IMR-90 (cell line): Measurements from ENCODE around the gene KCNQ5. TPM values are rescaled to one million over a fixed set of nuclear protein-coding genes. Genes with fewer than 3 reads are reported as not detected.

Source experiments
- ATAC-seq: fragments of 200-7000 bp; cut with Tn5 transposase; 2 replicates; pipeline ENCODE4 v1.9.1; 2020; ENCODE audit warnings: low read depth, mild to moderate bottlenecking, moderate library complexity
- BruUV-seq: library from RNA; stranded (reverse); fragments of 400-500 nt; replicated peaks from 2 replicates; lab custom pipeline; 2021; lab: Mats Ljungman, UMichigan
- CTCF ChIA-PET: fragments of 300-600 bp; formaldehyde crosslinking; extraction: SDS; loops from one replicate; lab custom pipeline; 2021; ENCODE audit warnings: antibody characterized with exemption; lab: Yijun Ruan, JAX
- POLR2A ChIA-PET: fragments of 300-600 bp; sonication (Branson Sonifier 250); formaldehyde crosslinking; loops from one replicate; lab custom pipeline; 2022; ENCODE audit warnings: antibody characterized with exemption; ENCODE audit not compliant: unreplicated experiment; lab: Charles Lee
- DNase-seq: peaks from one replicate; pipeline ENCODE4 v3.0.0; 2013
- H2AFZ ChIP-seq: replicated peaks from 2 replicates; pipeline ENCODE3; 2013; ENCODE audit warnings: low read length, mild to moderate bottlenecking; ENCODE audit not compliant: poor library complexity
- H2AK5ac ChIP-seq: 2 replicates; pipeline ENCODE4 v1.6.1; 2013; ENCODE audit warnings: low read depth, low read length, inconsistent platforms
- H2AK9ac ChIP-seq: replicated peaks from 2 replicates; pipeline ENCODE3; 2013; ENCODE audit warnings: mild to moderate bottlenecking, low read depth, low read length, moderate library complexity; ENCODE audit not compliant: poor library complexity
- H2BK120ac ChIP-seq: 2 replicates; pipeline ENCODE4 v1.6.1; 2013; ENCODE audit warnings: low read depth, low read length, inconsistent platforms
- H2BK15ac ChIP-seq: 3 replicates; pipeline ENCODE4 v1.6.1; 2013; ENCODE audit warnings: low read depth, low read length, inconsistent platforms
- H2BK20ac ChIP-seq: 2 replicates; pipeline ENCODE4 v1.6.1; 2013; ENCODE audit warnings: low read depth, mild to moderate bottlenecking, inconsistent platforms, low read length, moderate library complexity
- H2BK5ac ChIP-seq: 2 replicates; pipeline ENCODE4 v1.6.1; 2013; ENCODE audit warnings: mild to moderate bottlenecking, low read depth, low read length, inconsistent platforms; ENCODE audit not compliant: poor library complexity, severe bottlenecking
- H3K14ac ChIP-seq: replicated peaks from 2 replicates; pipeline ENCODE4 v1.6.1; 2013; ENCODE audit warnings: low read depth, low read length, inconsistent platforms
- H3K18ac ChIP-seq: 2 replicates; pipeline ENCODE4 v1.6.1; 2013; ENCODE audit warnings: low read depth, low read length, control low read depth
- H3K23ac ChIP-seq: 2 replicates; pipeline ENCODE4 v1.6.1; 2013; ENCODE audit warnings: low read depth, low read length, inconsistent platforms
- H3K27ac ChIP-seq: 2 replicates; pipeline ENCODE4 v1.5.1; 2013; ENCODE audit warnings: mild to moderate bottlenecking, control low read depth, low read length; ENCODE audit not compliant: insufficient read depth
- H3K27me3 ChIP-seq: 2 replicates; pipeline ENCODE4 v1.6.1; 2013; ENCODE audit warnings: low read length; ENCODE audit not compliant: control insufficient read depth, insufficient read depth
- H3K36me3 ChIP-seq: 2 replicates; pipeline ENCODE4 v1.6.1; 2013; ENCODE audit warnings: low read length, mixed read lengths; ENCODE audit not compliant: control insufficient read depth, insufficient read depth
- H3K4ac ChIP-seq: 2 replicates; pipeline ENCODE4 v1.6.1; 2013; ENCODE audit warnings: low read depth, low read length, inconsistent platforms
- H3K4me1 ChIP-seq: 2 replicates; pipeline ENCODE4 v1.6.1; 2013; ENCODE audit warnings: low read length, mixed read lengths; ENCODE audit not compliant: control insufficient read depth, insufficient read depth
- H3K4me2 ChIP-seq: 2 replicates; pipeline ENCODE4 v1.6.1; 2013; ENCODE audit warnings: low read depth, mild to moderate bottlenecking, control low read depth, low read length, moderate library complexity
- H3K4me3 ChIP-seq: 2 replicates; pipeline ENCODE4 v1.5.1; 2013; ENCODE audit warnings: low read depth, mild to moderate bottlenecking, control low read depth, low read length, moderate library complexity; ENCODE audit not compliant: insufficient read depth
- H3K56ac ChIP-seq: 2 replicates; pipeline ENCODE4 v1.6.1; 2013; ENCODE audit warnings: low read length, inconsistent platforms; ENCODE audit not compliant: insufficient read depth; ENCODE audit errors: extremely low read depth
- H3K79me1 ChIP-seq, 2 experiments: 2 replicates each; pipeline ENCODE4 v1.6.1; 2013; ENCODE audit warnings: low read length in 2 of 2, inconsistent platforms in 1 of 2, low read depth in 1 of 2
- H3K9ac ChIP-seq: 2 replicates; pipeline ENCODE4 v1.6.1; 2013; ENCODE audit warnings: low read depth, low read length, control low read depth
- H3K9me1 ChIP-seq: 2 replicates; pipeline ENCODE4 v1.6.1; 2013; ENCODE audit warnings: low read length, inconsistent platforms; ENCODE audit not compliant: insufficient read depth
- H3K9me3 ChIP-seq: 2 replicates; pipeline ENCODE4 v1.6.1; 2013; ENCODE audit warnings: low read length; ENCODE audit not compliant: control insufficient read depth, insufficient read depth
- H4K20me1 ChIP-seq: 2 replicates; pipeline ENCODE4 v1.6.1; 2013; ENCODE audit warnings: low read length, inconsistent platforms; ENCODE audit not compliant: insufficient read depth
- H4K5ac ChIP-seq: 2 replicates; pipeline ENCODE4 v1.6.1; 2013; ENCODE audit warnings: mild to moderate bottlenecking, low read depth, low read length, control low read depth
- H4K8ac ChIP-seq, 2 experiments: 2 replicates each; pipeline ENCODE4 v1.6.1; 2013; ENCODE audit warnings: low read depth in 2 of 2, low read length in 2 of 2, control low read depth in 1 of 2, inconsistent platforms in 1 of 2
- H4K91ac ChIP-seq: 2 replicates; pipeline ENCODE4 v1.6.1; 2013; ENCODE audit warnings: low read depth, low read length, inconsistent platforms; ENCODE audit not compliant: insufficient read depth
- BHLHE40 ChIP-seq: fragments of 150-350 bp; IDR thresholded peaks from 2 replicates; pipeline ENCODE4 v1.6.1; 2016; ENCODE audit warnings: mild to moderate bottlenecking, low read depth, low read length
- CEBPB ChIP-seq: IDR thresholded peaks from 2 replicates; pipeline ENCODE4 v1.6.1; 2012; ENCODE audit warnings: low read depth, low read length, improper control_type of control experiment
- CHD1 ChIP-seq: IDR thresholded peaks from 2 replicates; pipeline ENCODE4 v1.6.1; 2012; ENCODE audit warnings: low read depth, low read length, improper control_type of control experiment
- FOS ChIP-seq: fragments of 150-350 bp; IDR thresholded peaks from 2 replicates; pipeline ENCODE4 v1.6.1; 2016; ENCODE audit warnings: low read depth, low read length
- MAFK ChIP-seq: IDR thresholded peaks from 2 replicates; pipeline ENCODE4 v1.6.1; 2012; ENCODE audit warnings: low read depth, low read length, improper control_type of control experiment
- MAZ ChIP-seq: IDR thresholded peaks from 2 replicates; pipeline ENCODE4 v1.6.1; 2012; ENCODE audit warnings: low read depth, mild to moderate bottlenecking, low read length, improper control_type of control experiment, moderate library complexity, borderline replicate concordance
- MXI1 ChIP-seq: IDR thresholded peaks from 2 replicates; pipeline ENCODE4 v1.6.1; 2012; ENCODE audit warnings: low read depth, mild to moderate bottlenecking, low read length, moderate library complexity, borderline replicate concordance
- NFE2L2 ChIP-seq: fragments of 150-350 bp; IDR thresholded peaks from 2 replicates; pipeline ENCODE4 v1.6.1; 2016; ENCODE audit warnings: low read depth, mild to moderate bottlenecking, low read length
- POLR2A ChIP-seq: IDR thresholded peaks from 2 replicates; pipeline ENCODE4 v1.6.1; 2012; ENCODE audit warnings: mild to moderate bottlenecking, low read depth, low read length
- RAD21 ChIP-seq: IDR thresholded peaks from 2 replicates; pipeline ENCODE4 v1.6.1; 2012; ENCODE audit warnings: low read length, improper control_type of control experiment
- RCOR1 ChIP-seq: IDR thresholded peaks from 2 replicates; pipeline ENCODE4 v1.6.1; 2012; ENCODE audit warnings: mild to moderate bottlenecking, low read length, improper control_type of control experiment; ENCODE audit not compliant: insufficient replicate concordance
- RFX5 ChIP-seq: IDR thresholded peaks from 2 replicates; pipeline ENCODE4 v1.8.0; 2012; ENCODE audit warnings: low read depth, mild to moderate bottlenecking, low read length, moderate library complexity
- SMC3 ChIP-seq: fragments of 150-350 bp; IDR thresholded peaks from 2 replicates; pipeline ENCODE4 v1.6.1; 2016; ENCODE audit warnings: low read depth, mild to moderate bottlenecking, antibody characterized with exemption, low read length, moderate library complexity
- dilution Hi-C: fragments of 300-500 bp; cut with HindIII; formaldehyde crosslinking; loops from one replicate; pipeline ENCODE4 v1.14.3; 2018; ENCODE audit warnings: low sequenced_read_pairs; ENCODE audit not compliant: unreplicated experiment
- in situ Hi-C: fragments of 300-500 bp; cut with MboI; formaldehyde crosslinking; loops from 3 replicates; pipeline ENCODE4 v1.14.3; 2019; ENCODE audit warnings: low sequenced_read_pairs, inconsistent platforms, mixed read lengths
- intact Hi-C: fragments of 100-400 bp; cut with micrococcal nuclease; formaldehyde crosslinking; loops from 2 replicates; pipeline ENCODE4 v1.10.0; 2022
- polyA plus RNA-seq, 3 experiments: library from polyadenylated mRNA; depleted of rRNA; stranded (reverse); fragments of >200 nt; gene quantifications; 2 replicates each; pipeline ENCODE4 v1.2.3, GENCODE V29; 2012; ENCODE audit warnings: low replicate concordance in 1 of 3
- total RNA-seq: library from RNA; depleted of rRNA; stranded (reverse); fragments of >200 nt; gene quantifications from 2 replicates; pipeline ENCODE4 v1.2.3, GENCODE V29; 2012
- TF ChIP-seq, protein P1 (sequence below): fragments of 150-350 bp; IDR thresholded peaks from 2 replicates; pipeline ENCODE4 v1.6.1; 2016; ENCODE audit warnings: low read depth, mild to moderate bottlenecking, low read length, moderate library complexity, borderline replicate concordance
- TF ChIP-seq, protein P2 (sequence below): fragments of 150-350 bp; IDR thresholded peaks from 2 replicates; pipeline ENCODE4 v1.6.1; 2017; ENCODE audit warnings: mild to moderate bottlenecking, antibody characterized with exemption, low read length, low read depth
- TF ChIP-seq, protein P3 (sequence below): conservative IDR thresholded peaks from 2 replicates; pipeline ENCODE4 v1.5.1; 2012; ENCODE audit warnings: mild to moderate bottlenecking, low read depth, low read length, improper control_type of control experiment

The KCNQ5 gene
- total and polyA plus RNA-seq, 2 of the 4 experiments (the other 2 are of a cell fraction) = 0.75 to 1.3 TPM

DNA sequence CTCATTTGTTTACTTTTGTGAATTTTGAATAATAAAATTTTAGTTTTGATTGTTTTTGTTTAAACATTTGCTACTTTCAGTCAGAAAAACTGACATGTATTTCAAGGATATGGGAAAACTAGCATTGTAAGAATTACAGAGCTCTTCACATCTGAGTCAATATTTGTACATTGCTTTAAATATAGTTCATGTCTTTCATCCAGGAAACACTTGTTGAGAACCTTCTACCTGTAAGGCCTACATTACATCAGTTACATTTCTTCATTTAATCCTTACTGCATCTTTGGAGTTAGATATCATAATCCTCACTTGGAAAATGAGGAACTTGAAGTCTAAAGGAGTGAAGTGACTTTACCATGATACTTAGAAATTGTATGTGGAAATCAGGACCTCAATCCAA, 242.9 kb downstream of the KCNQ5 start:
- Histone ChIP-seq H3K9me3 (no peaks in the 10 kb centered on the region), H2AK5ac (no peak overlapping the region), H4K5ac (no peak overlapping the region), H3K4ac (no peak overlapping the region), H3K18ac (peak overlapping the region; percentile 22; the same call in 1 of the 2 replicates), H2AFZ (no peak overlapping the region), H3K23ac (no peak overlapping the region), H3K27me3 (no peaks in the 10 kb centered on the region), H3K79me1 (peaks cover 0 to 2% of the 10 kb centered on the region in 2 experiments; a peak in 1 of 4 replicates), H4K8ac (no peak overlapping the region), H3K4me3 (no peak overlapping the region), H2BK5ac (no peak overlapping the region), H3K4me1 (peaks cover 7% of the 10 kb centered on the region), H4K91ac (no peak overlapping the region), H3K36me3 (no peaks in the 10 kb centered on the region), H2BK20ac (no peak overlapping the region), H3K4me2 (no peak overlapping the region), H2AK9ac (no peak overlapping the region), H4K20me1 (no peaks in the 10 kb centered on the region), H2BK120ac (no peak overlapping the region), H3K27ac (no peak overlapping the region), H3K9ac (no peak overlapping the region), H3K9me1 (peaks cover 7% of the 10 kb centered on the region), H2BK15ac (no peak overlapping the region), H3K14ac (no peak overlapping the region), H3K56ac (no peak overlapping the region)
- DNase-seq = no peak
- TF ChIP-seq RCOR1 (no peak), BHLHE40 (no peak), FOS (no peak), MAFK (no peak), RAD21 (no peak), NFE2L2 (no peak), MXI1 (no peak), CHD1 (no peak), RFX5 (no peak), CEBPB (no peak), MAZ (no peak), POLR2A (no peak), SMC3 (no peak)
- TF ChIP-seq, protein P1, sequence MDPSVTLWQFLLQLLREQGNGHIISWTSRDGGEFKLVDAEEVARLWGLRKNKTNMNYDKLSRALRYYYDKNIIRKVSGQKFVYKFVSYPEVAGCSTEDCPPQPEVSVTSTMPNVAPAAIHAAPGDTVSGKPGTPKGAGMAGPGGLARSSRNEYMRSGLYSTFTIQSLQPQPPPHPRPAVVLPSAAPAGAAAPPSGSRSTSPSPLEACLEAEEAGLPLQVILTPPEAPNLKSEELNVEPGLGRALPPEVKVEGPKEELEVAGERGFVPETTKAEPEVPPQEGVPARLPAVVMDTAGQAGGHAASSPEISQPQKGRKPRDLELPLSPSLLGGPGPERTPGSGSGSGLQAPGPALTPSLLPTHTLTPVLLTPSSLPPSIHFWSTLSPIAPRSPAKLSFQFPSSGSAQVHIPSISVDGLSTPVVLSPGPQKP = no peak
- TF ChIP-seq, protein P2, sequence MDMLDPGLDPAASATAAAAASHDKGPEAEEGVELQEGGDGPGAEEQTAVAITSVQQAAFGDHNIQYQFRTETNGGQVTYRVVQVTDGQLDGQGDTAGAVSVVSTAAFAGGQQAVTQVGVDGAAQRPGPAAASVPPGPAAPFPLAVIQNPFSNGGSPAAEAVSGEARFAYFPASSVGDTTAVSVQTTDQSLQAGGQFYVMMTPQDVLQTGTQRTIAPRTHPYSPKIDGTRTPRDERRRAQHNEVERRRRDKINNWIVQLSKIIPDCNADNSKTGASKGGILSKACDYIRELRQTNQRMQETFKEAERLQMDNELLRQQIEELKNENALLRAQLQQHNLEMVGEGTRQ = no peak
- TF ChIP-seq, protein P3, sequence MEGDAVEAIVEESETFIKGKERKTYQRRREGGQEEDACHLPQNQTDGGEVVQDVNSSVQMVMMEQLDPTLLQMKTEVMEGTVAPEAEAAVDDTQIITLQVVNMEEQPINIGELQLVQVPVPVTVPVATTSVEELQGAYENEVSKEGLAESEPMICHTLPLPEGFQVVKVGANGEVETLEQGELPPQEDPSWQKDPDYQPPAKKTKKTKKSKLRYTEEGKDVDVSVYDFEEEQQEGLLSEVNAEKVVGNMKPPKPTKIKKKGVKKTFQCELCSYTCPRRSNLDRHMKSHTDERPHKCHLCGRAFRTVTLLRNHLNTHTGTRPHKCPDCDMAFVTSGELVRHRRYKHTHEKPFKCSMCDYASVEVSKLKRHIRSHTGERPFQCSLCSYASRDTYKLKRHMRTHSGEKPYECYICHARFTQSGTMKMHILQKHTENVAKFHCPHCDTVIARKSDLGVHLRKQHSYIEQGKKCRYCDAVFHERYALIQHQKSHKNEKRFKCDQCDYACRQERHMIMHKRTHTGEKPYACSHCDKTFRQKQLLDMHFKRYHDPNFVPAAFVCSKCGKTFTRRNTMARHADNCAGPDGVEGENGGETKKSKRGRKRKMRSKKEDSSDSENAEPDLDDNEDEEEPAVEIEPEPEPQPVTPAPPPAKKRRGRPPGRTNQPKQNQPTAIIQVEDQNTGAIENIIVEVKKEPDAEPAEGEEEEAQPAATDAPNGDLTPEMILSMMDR = no peak
- intact Hi-C loops = no loop called here
- CTCF ChIA-PET = no interaction called here
- no peak for ATAC-seq
- in situ Hi-C loops = no loop called here
- no TSS peak for BruUV-seq
- POLR2A ChIA-PET = no interaction called here
- dilution Hi-C loops = no loop called here
